Sigmoid colon (tissue), 7 donors: ENCODE measurements around the gene TANGO6. TPM values are rescaled to one million over a fixed set of nuclear protein-coding genes. Genes with fewer than 3 reads are reported as not detected.

ENCODE experiments used
- DNase-seq: peaks from one replicate; pipeline ENCODE4 v3.0.0-alpha.2; 2019
- H3K27ac ChIP-seq, 4 donors: fragments of 200-600 bp; sonication (generic); one replicate each; pipeline ENCODE4 v1.5.1; 2016 to 2019; ENCODE audit warnings: mild to moderate bottlenecking in 1 of 4
- H3K27me3 ChIP-seq, 3 donors: fragments of 200-600 bp; sonication (generic); one replicate each; pipeline ENCODE4 v1.5.1; 2019; ENCODE audit warnings: mild to moderate bottlenecking in 1 of 3
- H3K36me3 ChIP-seq, 4 donors: fragments of 200-600 bp; sonication (generic); one replicate each; pipeline ENCODE4 v1.5.1; 2016 to 2019
- H3K4me1 ChIP-seq, 4 donors: fragments of 200-600 bp; sonication (generic); one replicate each; pipeline ENCODE4 v1.5.1; 2017 to 2019
- H3K4me3 ChIP-seq, 4 donors: fragments of 200-600 bp; sonication (generic); one replicate each; pipeline ENCODE4 v1.5.1; 2017 to 2019; ENCODE audit warnings: mild to moderate bottlenecking in 2 of 4, moderate library complexity in 1 of 4
- H3K9me3 ChIP-seq, 4 donors: fragments of 200-600 bp in 3 of 4; sonication (generic) in 3 of 4; one replicate each; pipeline versions ENCODE4 v1.5.1 to v1.6.1; 2013 to 2019
- CTCF ChIP-seq, 4 experiments: fragments of 450-650 bp in 3 of 4; fragments of 200-600 bp in 1 of 4; IDR thresholded peaks; one replicate each; pipeline ENCODE4 v1.5.1; 2016 to 2019; ENCODE audit warnings: antibody characterized with exemption in 4 of 4, mild to moderate bottlenecking in 3 of 4, moderate library complexity in 2 of 4
- EP300 ChIP-seq, 4 donors: sonication (generic); formaldehyde crosslinking; IDR thresholded peaks; one replicate each; pipeline ENCODE4 v1.6.1; 2017; ENCODE audit warnings: antibody characterized with exemption in 4 of 4
- POLR2A ChIP-seq, 2 donors: fragments of 450-650 bp; IDR thresholded peaks; one replicate each; pipeline ENCODE4 v1.6.1; 2016; ENCODE audit warnings: antibody characterized with exemption in 2 of 2, mild to moderate bottlenecking in 2 of 2, moderate library complexity in 2 of 2
- POLR2AphosphoS5 ChIP-seq, 4 donors: sonication (generic); formaldehyde crosslinking; IDR thresholded peaks; one replicate each; pipeline ENCODE4 v1.6.1; 2017; ENCODE audit warnings: antibody characterized with exemption in 4 of 4
- WGBS, 2 donors: extraction: QIAGEN DNeasy Blood & Tissue Kit; methylation state at CpG; one replicate each; pipeline ENCODE4 v1.1.7; 2013; 5-methylcytosine and 5-hydroxymethylcytosine counted together
- intact Hi-C: fragments of 100-400 bp; cut with DNase I; formaldehyde crosslinking; loops from one replicate; pipeline ENCODE4 v1.15.1; 2023
- polyA plus RNA-seq, 3 donors: library from polyadenylated mRNA; stranded (reverse); fragments of 200-250 nt; gene quantifications; one replicate each; pipeline ENCODE4 v1.2.3, GENCODE V29; 2013
- total RNA-seq, 4 donors: library from RNA; depleted of rRNA; stranded (reverse); fragments of >200 nt; gene quantifications; one replicate each; pipeline ENCODE4 v1.1.0, GENCODE V29; 2016
- donor health status: healthy with polysubstance abuse.
- donor health status: Bipolar disorder and iron deficiency.
- donor health status: healthy.

The TANGO6 gene
- total and polyA plus RNA-seq, 7 donors: 0.92 to 23.5 (median 16.0) TPM

- Histone ChIP-seq H3K27ac (no peak overlapping the region), H3K4me1 (no peaks in the 10 kb centered on the region), H3K9me3 (no peaks in the 10 kb centered on the region), H3K27me3 (no peaks in the 10 kb centered on the region), H3K36me3 (peaks cover 0 to 27% (median 2%) of the 10 kb centered on the region in 4 donors), H3K4me3 (no peak overlapping the region)
- no peak for DNase-seq
- 22 to 69% methylated on average over 2 of the region's 2 CpGs for WGBS, 2 donors
- no peak for TF ChIP-seq POLR2A (IDR thresholded peaks at IDR 0.05)
- TF ChIP-seq EP300 (IDR thresholded peaks at IDR 0.05): no peak
- TF ChIP-seq CTCF (IDR thresholded peaks at IDR 0.05): no peak
- TF ChIP-seq POLR2AphosphoS5 (IDR thresholded peaks at IDR 0.05): no peak
- intact Hi-C loops: no loop called here
Observed at GRCh38 chr16:68921637-68922036, 78.3 kb downstream of the TANGO6 start.

- Histone ChIP-seq H3K27ac (no peak overlapping the region), H3K4me1 (no peaks in the 10 kb centered on the region), H3K27me3 (no peaks in the 10 kb centered on the region), H3K4me3 (no peak overlapping the region), H3K36me3 (peaks cover 0 to 34% (median 9%) of the 10 kb centered on the region in 4 donors), H3K9me3 (no peaks in the 10 kb centered on the region)
- intact Hi-C loops: no loop called here
- no peak for TF ChIP-seq CTCF (IDR thresholded peaks at IDR 0.05)
- TF ChIP-seq EP300 (IDR thresholded peaks at IDR 0.05): no peak
- no peak for TF ChIP-seq POLR2A (IDR thresholded peaks at IDR 0.05)
- TF ChIP-seq POLR2AphosphoS5 (IDR thresholded peaks at IDR 0.05): no peak
- 95% methylated on average over 12 of the region's 12 CpGs for WGBS, 2 donors
- DNase-seq: no peak
Observed at GRCh38 chr16:68923116-68923515, 79.8 kb downstream of the TANGO6 start.

- no peaks in the 10 kb centered on the region for H3K4me1 ChIP-seq
- H3K27ac ChIP-seq: no peak overlapping the region
- DNase-seq: no peak
- H3K36me3 ChIP-seq: peaks cover 0 to 43% (median 13%) of the 10 kb centered on the region in 4 donors
- H3K9me3 ChIP-seq: no peaks in the 10 kb centered on the region
- H3K4me3 ChIP-seq: no peak overlapping the region
- TF ChIP-seq EP300 (IDR thresholded peaks at IDR 0.05) (no peak), POLR2AphosphoS5 (IDR thresholded peaks at IDR 0.05) (no peak), CTCF (IDR thresholded peaks at IDR 0.05) (no peak), POLR2A (IDR thresholded peaks at IDR 0.05) (no peak)
- 25 to 73% methylated on average over 3 of the region's 3 CpGs for WGBS, 2 donors
- no peaks in the 10 kb centered on the region for H3K27me3 ChIP-seq
- intact Hi-C loops: no loop called here
Observed at GRCh38 chr16:68927018-68927417, 83.7 kb downstream of the TANGO6 start.

GRCh38 chr16:68931196-68931595 is 87.9 kb downstream of the TANGO6 start:
- Histone ChIP-seq H3K27ac (no peak overlapping the region), H3K4me1 (no peaks in the 10 kb centered on the region), H3K4me3 (no peak overlapping the region), H3K9me3 (no peaks in the 10 kb centered on the region), H3K27me3 (no peaks in the 10 kb centered on the region), H3K36me3 (peaks cover 0 to 52% (median 16%) of the 10 kb centered on the region in 4 donors)
- TF ChIP-seq EP300 (IDR thresholded peaks at IDR 0.05) (no peak), CTCF (IDR thresholded peaks at IDR 0.05) (no peak), POLR2AphosphoS5 (IDR thresholded peaks at IDR 0.05) (no peak), POLR2A (IDR thresholded peaks at IDR 0.05) (no peak)
- intact Hi-C loops: no loop called here
- no peak for DNase-seq
- 81 to 92% methylated on average over 3 of the region's 3 CpGs for WGBS, 2 donors

- intact Hi-C loops: no loop called here
Observed at GRCh38 chr16:68934402-68934801, 91.1 kb downstream of the TANGO6 start.

More at GRCh38 chr16:68934402-68934801, 91.1 kb downstream of the TANGO6 start:
- DNase-seq: no peak
- Histone ChIP-seq H3K36me3 (peaks cover 0 to 30% (median 4%) of the 10 kb centered on the region in 4 donors), H3K27me3 (no peaks in the 10 kb centered on the region), H3K4me1 (peaks cover 0 to 5% (median 0%) of the 10 kb centered on the region in 4 donors), H3K27ac (no peak overlapping the region), H3K9me3 (no peaks in the 10 kb centered on the region), H3K4me3 (no peak overlapping the region)
- TF ChIP-seq EP300 (IDR thresholded peaks at IDR 0.05): no peak
- TF ChIP-seq POLR2AphosphoS5 (IDR thresholded peaks at IDR 0.05): no peak
- no peak for TF ChIP-seq POLR2A (IDR thresholded peaks at IDR 0.05)
- no peak for TF ChIP-seq CTCF (IDR thresholded peaks at IDR 0.05)
- WGBS, 2 donors: 98% methylated on average over 3 of the region's 3 CpGs
